NB4 (cell line): Measurements from ENCODE around the gene LGALS8.

Source experiments
- CTCF ChIP-seq: IDR thresholded peaks from one replicate; pipeline ENCODE4 v1.5.1; 2012; ENCODE audit warnings: low read depth, low read length
- MAX ChIP-seq: IDR thresholded peaks from 2 replicates; pipeline ENCODE4 v1.6.1; 2011; ENCODE audit warnings: low read depth, low read length
- POLR2A ChIP-seq: IDR thresholded peaks from 2 replicates; pipeline ENCODE4 v1.6.1; 2011; ENCODE audit warnings: mild to moderate bottlenecking; ENCODE audit not compliant: insufficient read length; ENCODE audit errors: extremely low read depth

GRCh38 chr1:236509203-236509602 is 14.6 kb upstream of the LGALS8 start:
- TF ChIP-seq CTCF (no peak), POLR2A (no peak), MAX (no peak)
